PC-9 (cell line): ENCODE results near the gene SLC22A23. TPM values are rescaled to one million over a fixed set of nuclear protein-coding genes. Genes with fewer than 3 reads are reported as not detected.

Experiments
- BruUV-seq: library from RNA; stranded (reverse); fragments of 400-500 nt; replicated peaks from 2 replicates; lab custom pipeline; 2021; lab: Mats Ljungman, UMichigan
- CTCF ChIA-PET: fragments of 300-600 bp; sonication (Branson Sonifier 250); formaldehyde crosslinking; loops from one replicate; lab custom pipeline; 2022; ENCODE audit warnings: antibody characterized with exemption; lab: Charles Lee
- POLR2A ChIA-PET: fragments of 300-600 bp; sonication (Branson Sonifier 250); formaldehyde crosslinking; loops from one replicate; lab custom pipeline; 2022; ENCODE audit warnings: antibody characterized with exemption; ENCODE audit not compliant: unreplicated experiment; lab: Charles Lee
- DNase-seq, 2 experiments: peaks; one replicate each; pipeline versions ENCODE4 v3.0.0 to v3.0.0-alpha.2; 2015 to 2022; ENCODE audit warnings: mixed read lengths in 1 of 2
- H2AFZ ChIP-seq: fragments of 200-600 bp; sonication (generic); 2 replicates; pipeline ENCODE4 v1.8.1; 2017; ENCODE audit warnings: antibody characterized with exemption
- H3F3A ChIP-seq: fragments of 200-600 bp; sonication (generic); 2 replicates; pipeline ENCODE4 v1.8.1; 2017; ENCODE audit warnings: antibody characterized with exemption, mild to moderate bottlenecking, low read depth; ENCODE audit not compliant: insufficient read depth
- H3K27ac ChIP-seq: fragments of 200-600 bp; sonication (generic); 2 replicates; pipeline ENCODE4 v1.6.1; 2016; ENCODE audit warnings: mixed run types
- H3K27me3 ChIP-seq: fragments of 200-600 bp; sonication (generic); 2 replicates; pipeline ENCODE4 v1.6.1; 2016; ENCODE audit warnings: low read depth, mixed run types; ENCODE audit not compliant: insufficient read depth
- H3K36me3 ChIP-seq: fragments of 200-600 bp; sonication (generic); 2 replicates; pipeline ENCODE4 v1.6.1; 2016; ENCODE audit warnings: low read depth, mixed run types
- H3K4me1 ChIP-seq: fragments of 200-600 bp; sonication (generic); replicated peaks from 2 replicates; pipeline ENCODE4 v1.6.1; 2016; ENCODE audit warnings: mixed run types; ENCODE audit not compliant: insufficient read depth
- H3K4me2 ChIP-seq: fragments of 200-600 bp; sonication (generic); 2 replicates; pipeline ENCODE4 v1.6.1; 2017; ENCODE audit warnings: mixed run types
- H3K4me3 ChIP-seq: fragments of 200-600 bp; sonication (generic); 2 replicates; pipeline ENCODE4 v1.6.1; 2016; ENCODE audit warnings: mixed run types
- H3K79me2 ChIP-seq: fragments of 200-600 bp; sonication (generic); 2 replicates; pipeline ENCODE4 v1.6.1; 2017; ENCODE audit warnings: low read depth, mixed run types
- H3K9me2 ChIP-seq: fragments of 200-600 bp; sonication (generic); 2 replicates; pipeline ENCODE4 v1.8.1; 2017; ENCODE audit warnings: mild to moderate bottlenecking; ENCODE audit not compliant: insufficient read depth
- H3K9me3 ChIP-seq: fragments of 200-600 bp; sonication (generic); 2 replicates; pipeline ENCODE4 v1.8.1; 2016; ENCODE audit warnings: low read depth; ENCODE audit not compliant: insufficient read depth
- H4K20me1 ChIP-seq: fragments of 200-600 bp; sonication (generic); 2 replicates; pipeline ENCODE4 v1.8.1; 2017; ENCODE audit not compliant: insufficient read depth
- EZH2 ChIP-seq: fragments of 200-600 bp; sonication (generic); IDR thresholded peaks from 2 replicates; pipeline ENCODE4 v1.8.0; 2017; ENCODE audit warnings: antibody characterized with exemption, low read depth
- intact Hi-C: fragments of 100-400 bp; cut with micrococcal nuclease; formaldehyde crosslinking; loops from one replicate; pipeline ENCODE4 v1.10.0; 2022; ENCODE audit not compliant: unreplicated experiment
- total RNA-seq: library from RNA; stranded (reverse); gene quantifications from 2 replicates; pipeline ENCODE4 v1.2.3, GENCODE V29; 2021
- TF ChIP-seq, protein P1 (sequence below): fragments of 200-600 bp; sonication (generic); conservative IDR thresholded peaks from 2 replicates; pipeline ENCODE4 v1.6.1; 2017; ENCODE audit warnings: mixed run types, antibody characterized with exemption, mild to moderate bottlenecking, moderate library complexity

SLC22A23 gene
- total RNA-seq, 1 experiment from 2014 or later: 13.5 TPM

DNA sequence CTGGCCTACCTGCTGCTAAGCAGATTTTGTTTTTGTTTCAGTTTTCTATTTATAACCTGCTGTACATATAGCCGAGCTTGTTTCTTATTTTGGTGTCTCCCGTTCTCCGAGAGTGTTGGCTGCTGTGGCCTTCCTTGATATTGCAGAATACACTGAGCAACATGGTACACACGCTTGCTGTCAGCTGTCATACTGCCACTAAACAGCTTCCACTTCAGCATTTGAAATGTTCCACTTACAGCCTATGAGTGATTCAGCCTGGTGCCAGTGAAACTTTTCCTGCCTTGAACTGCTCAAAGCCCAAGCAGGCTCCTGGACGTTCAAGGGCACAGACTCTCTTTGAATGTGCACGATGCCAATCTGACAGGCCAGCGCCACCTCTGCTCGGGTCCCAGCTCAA is 111.0 kb downstream of the SLC22A23 start:
- no peaks in the 10 kb centered on the region for H4K20me1 ChIP-seq
- no peak overlapping the region for H3K4me2 ChIP-seq
- H2AFZ ChIP-seq: no peak overlapping the region
- intact Hi-C loops: no loop called here
- H3K9me3 ChIP-seq: no peaks in the 10 kb centered on the region
- no peaks in the 10 kb centered on the region for H3K9me2 ChIP-seq
- DNase-seq: no peak
- no peaks in the 10 kb centered on the region for H3K27me3 ChIP-seq
- TF ChIP-seq, protein P1, sequence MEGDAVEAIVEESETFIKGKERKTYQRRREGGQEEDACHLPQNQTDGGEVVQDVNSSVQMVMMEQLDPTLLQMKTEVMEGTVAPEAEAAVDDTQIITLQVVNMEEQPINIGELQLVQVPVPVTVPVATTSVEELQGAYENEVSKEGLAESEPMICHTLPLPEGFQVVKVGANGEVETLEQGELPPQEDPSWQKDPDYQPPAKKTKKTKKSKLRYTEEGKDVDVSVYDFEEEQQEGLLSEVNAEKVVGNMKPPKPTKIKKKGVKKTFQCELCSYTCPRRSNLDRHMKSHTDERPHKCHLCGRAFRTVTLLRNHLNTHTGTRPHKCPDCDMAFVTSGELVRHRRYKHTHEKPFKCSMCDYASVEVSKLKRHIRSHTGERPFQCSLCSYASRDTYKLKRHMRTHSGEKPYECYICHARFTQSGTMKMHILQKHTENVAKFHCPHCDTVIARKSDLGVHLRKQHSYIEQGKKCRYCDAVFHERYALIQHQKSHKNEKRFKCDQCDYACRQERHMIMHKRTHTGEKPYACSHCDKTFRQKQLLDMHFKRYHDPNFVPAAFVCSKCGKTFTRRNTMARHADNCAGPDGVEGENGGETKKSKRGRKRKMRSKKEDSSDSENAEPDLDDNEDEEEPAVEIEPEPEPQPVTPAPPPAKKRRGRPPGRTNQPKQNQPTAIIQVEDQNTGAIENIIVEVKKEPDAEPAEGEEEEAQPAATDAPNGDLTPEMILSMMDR: no peak
- no peak for TF ChIP-seq EZH2
- CTCF ChIA-PET: interaction anchor here (0.7 kb wide), 2 partner anchors 244 to 898 kb away, joined by 8 to 12 read pairs; no protein-coding TSS in a partner anchor
- peaks cover 7% of the 10 kb centered on the region for H3K4me1 ChIP-seq
- no TSS peak for BruUV-seq
- no peaks in the 10 kb centered on the region for H3K36me3 ChIP-seq
- H3K27ac ChIP-seq: no peak overlapping the region
- POLR2A ChIA-PET: no interaction called here
- no peak overlapping the region for H3K4me3 ChIP-seq
- H3F3A ChIP-seq: no peaks in the 10 kb centered on the region
- no peaks in the 10 kb centered on the region for H3K79me2 ChIP-seq

DNA sequence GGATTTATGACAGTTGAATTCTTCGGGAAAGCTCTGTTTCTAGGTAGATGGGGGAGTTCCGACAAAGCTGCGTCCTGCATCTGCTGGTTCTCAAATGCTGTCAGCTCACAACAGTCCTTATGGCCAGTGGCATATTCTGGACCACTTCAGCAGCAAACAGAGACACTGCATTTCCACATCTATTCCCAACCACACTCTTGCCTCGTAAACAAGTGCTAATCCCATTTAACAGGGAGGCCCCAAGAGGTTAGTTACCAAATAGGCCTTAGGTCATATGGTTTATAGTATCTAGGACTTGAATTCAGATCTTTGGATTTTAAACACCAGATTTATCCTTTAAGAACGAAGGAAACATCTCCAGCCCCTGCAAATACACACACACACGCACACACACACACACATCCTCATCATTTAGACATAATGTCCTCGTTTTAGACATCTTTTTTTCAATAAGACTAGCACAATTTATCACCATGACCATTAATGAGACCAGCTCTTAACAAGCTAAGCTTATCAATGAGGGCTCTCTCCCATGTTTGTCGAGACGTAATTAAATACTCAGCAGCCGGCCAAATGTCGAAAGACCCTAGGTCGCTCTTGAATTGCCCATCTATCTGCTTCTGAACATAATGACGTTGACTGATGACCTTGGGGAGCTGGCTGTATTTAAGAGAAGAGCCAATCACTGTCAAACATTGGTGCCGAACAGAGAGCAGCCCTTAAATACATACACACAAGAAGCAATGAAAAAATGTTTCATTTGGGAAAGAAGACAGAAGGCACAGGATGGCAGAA is 113.6 kb downstream of the SLC22A23 start:
- ChIA-PET CTCF (no interaction called here), POLR2A (no interaction called here)
- BruUV-seq: no TSS peak
- H3K4me2 ChIP-seq: no peak overlapping the region
- H4K20me1 ChIP-seq: no peaks in the 10 kb centered on the region
- H3K27me3 ChIP-seq: no peaks in the 10 kb centered on the region
- intact Hi-C loops: no loop called here
- TF ChIP-seq, protein P1: no peak
- H3K27ac ChIP-seq: no peak overlapping the region
- no peaks in the 10 kb centered on the region for H3F3A ChIP-seq
- no peaks in the 10 kb centered on the region for H3K9me3 ChIP-seq
- no peaks in the 10 kb centered on the region for H3K79me2 ChIP-seq
- H3K36me3 ChIP-seq: no peaks in the 10 kb centered on the region
- no peak for DNase-seq
- peaks cover under 1% of the 10 kb centered on the region; the same call in 1 of the 2 replicates for H3K4me1 ChIP-seq
- no peak overlapping the region for H2AFZ ChIP-seq
- H3K4me3 ChIP-seq: no peak overlapping the region
- H3K9me2 ChIP-seq: no peaks in the 10 kb centered on the region

DNA sequence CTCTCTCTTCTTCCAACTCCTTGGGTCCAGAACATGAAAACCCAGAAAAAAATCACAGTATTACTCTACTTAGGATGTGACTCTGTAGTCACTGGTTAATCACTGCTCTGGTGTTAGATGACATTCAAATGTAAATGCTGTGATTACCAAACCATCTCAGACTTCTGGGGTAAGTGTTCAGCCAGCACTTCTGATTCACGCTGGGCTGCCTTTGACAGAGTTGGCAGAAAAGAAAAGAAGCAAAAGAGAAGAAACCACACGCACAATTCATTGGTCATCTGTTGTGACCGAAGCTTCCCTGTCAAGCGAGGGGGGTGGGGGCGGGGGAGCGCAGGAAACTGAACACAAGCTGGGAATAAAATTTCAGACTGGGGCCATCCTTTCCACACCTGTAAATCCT is 115.4 kb downstream of the SLC22A23 start:
- ChIA-PET POLR2A (no interaction called here), CTCF (no interaction called here)
- H3K4me3 ChIP-seq: no peak overlapping the region
- TF ChIP-seq, protein P1: no peak
- no peak for TF ChIP-seq EZH2
- H3K36me3 ChIP-seq: no peaks in the 10 kb centered on the region
- no peaks in the 10 kb centered on the region for H3F3A ChIP-seq
- H4K20me1 ChIP-seq: no peaks in the 10 kb centered on the region
- no peaks in the 10 kb centered on the region for H3K9me3 ChIP-seq
- intact Hi-C loops: no loop called here
- H3K27ac ChIP-seq: no peak overlapping the region
- peaks cover 8% of the 10 kb centered on the region for H3K4me1 ChIP-seq
- H3K9me2 ChIP-seq: no peaks in the 10 kb centered on the region
- no peak overlapping the region for H3K4me2 ChIP-seq
- H3K27me3 ChIP-seq: no peaks in the 10 kb centered on the region
- BruUV-seq: no TSS peak
- no peak for DNase-seq
- H2AFZ ChIP-seq: no peak overlapping the region
- H3K79me2 ChIP-seq: no peaks in the 10 kb centered on the region
